Muscle layer of colon (tissue), 2 donors: Measurements from ENCODE around the gene ADGRL4.

Source experiments
- H3K27ac ChIP-seq: one replicate; pipeline ENCODE4 v1.7.0; 2013; ENCODE audit warnings: low read depth, mild to moderate bottlenecking, low read length, moderate library complexity
- H3K27me3 ChIP-seq, 2 donors: one replicate each; pipeline ENCODE4 v1.7.0; 2013; ENCODE audit warnings: low read length in 2 of 2, mild to moderate bottlenecking in 2 of 2; ENCODE audit not compliant: insufficient read depth in 2 of 2, control insufficient read depth in 1 of 2
- H3K36me3 ChIP-seq: one replicate; pipeline ENCODE4 v1.7.0; 2013; ENCODE audit warnings: mild to moderate bottlenecking, low read length; ENCODE audit not compliant: insufficient read depth
- H3K4me1 ChIP-seq: one replicate; pipeline ENCODE4 v1.7.0; 2013; ENCODE audit warnings: mild to moderate bottlenecking, low read length; ENCODE audit not compliant: insufficient read depth
- H3K4me3 ChIP-seq, 2 donors: one replicate each; pipeline ENCODE4 v1.7.0; 2013; ENCODE audit warnings: low read length in 2 of 2, low read depth in 1 of 2, mild to moderate bottlenecking in 1 of 2, moderate library complexity in 1 of 2
- H3K9ac ChIP-seq: one replicate; pipeline ENCODE4 v1.7.0; 2013; ENCODE audit warnings: low read length
- H3K9me3 ChIP-seq: one replicate; pipeline ENCODE4 v1.7.0; 2013; ENCODE audit warnings: mild to moderate bottlenecking, low read length
- donor health status: abdominal sarcoma.
- donor health status: Adenocarcinoma of cecum.

ADGRL4 gene

DNA sequence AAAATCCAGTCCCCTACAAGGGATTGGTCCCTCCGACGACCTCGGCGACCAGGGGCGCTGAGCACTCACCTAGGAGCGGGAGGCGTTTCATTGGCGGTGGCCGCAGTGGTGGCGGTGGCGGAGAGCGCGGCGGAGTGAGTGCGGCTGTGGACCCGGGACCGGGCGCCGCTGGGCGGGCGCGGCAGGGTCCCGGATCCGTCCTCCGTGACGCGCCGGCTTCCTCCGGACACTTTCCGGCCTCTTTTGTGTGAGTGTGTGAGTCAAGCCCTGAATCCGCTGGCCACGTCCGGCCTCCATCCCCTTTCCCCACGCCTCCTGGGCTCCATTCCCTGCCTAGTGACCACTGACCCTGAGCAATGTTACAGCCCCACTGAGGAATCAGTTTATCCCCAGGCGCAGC lies at the start of gene ADGRL4:
Gene ADGRL4 (minus strand): TSS at position 167 of the 400 bp plus-strand sequence. CDS start 76 bp downstream, at position 91.
- H3K27ac ChIP-seq: no peak within 1 kb of the TSS

DNA sequence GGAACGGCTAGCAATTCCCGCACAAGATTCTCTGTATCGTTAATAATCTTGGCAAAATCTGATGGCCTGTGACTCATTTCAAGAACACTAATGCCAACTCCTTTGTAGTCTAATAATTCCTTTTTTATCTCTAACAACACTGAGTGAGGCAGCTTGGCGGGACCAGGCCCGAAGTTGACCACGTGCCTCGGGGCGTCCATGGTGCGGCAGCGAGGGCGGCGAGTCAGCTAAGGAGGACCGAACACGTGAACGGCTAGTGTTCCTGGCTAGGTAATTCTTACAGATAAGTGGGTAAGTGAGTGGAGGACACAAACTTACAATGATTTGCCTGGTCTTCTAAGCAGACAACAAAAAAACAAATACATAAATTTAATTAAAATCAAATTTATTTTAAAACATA lies 49.3 kb upstream of the ADGRL4 start:
- Histone ChIP-seq H3K27me3 (no peaks in the 10 kb centered on the region), H3K9me3 (no peaks in the 10 kb centered on the region), H3K4me3 (no peak overlapping the region), H3K36me3 (no peaks in the 10 kb centered on the region), H3K9ac (no peak overlapping the region), H3K4me1 (no peaks in the 10 kb centered on the region), H3K27ac (no peak overlapping the region)

More for the DNA sequence above, at the start of gene ADGRL4:
- Histone ChIP-seq H3K27me3 (no peaks in the 10 kb centered on the region), H3K4me1 (no peaks in the 10 kb centered on the region), H3K36me3 (no peaks in the 10 kb centered on the region), H3K4me3 (no peak within 1 kb of the TSS), H3K9me3 (no peaks in the 10 kb centered on the region), H3K9ac (no peak within 1 kb of the TSS)

GRCh38 chr1:79052829-79053449 lies 46.4 kb upstream of the ADGRL4 start:
- Histone ChIP-seq H3K9ac (no peak overlapping the region), H3K4me3 (no peak overlapping the region), H3K27me3 (no peaks in the 10 kb centered on the region), H3K27ac (no peak overlapping the region), H3K4me1 (no peaks in the 10 kb centered on the region), H3K9me3 (no peaks in the 10 kb centered on the region), H3K36me3 (no peaks in the 10 kb centered on the region)

DNA sequence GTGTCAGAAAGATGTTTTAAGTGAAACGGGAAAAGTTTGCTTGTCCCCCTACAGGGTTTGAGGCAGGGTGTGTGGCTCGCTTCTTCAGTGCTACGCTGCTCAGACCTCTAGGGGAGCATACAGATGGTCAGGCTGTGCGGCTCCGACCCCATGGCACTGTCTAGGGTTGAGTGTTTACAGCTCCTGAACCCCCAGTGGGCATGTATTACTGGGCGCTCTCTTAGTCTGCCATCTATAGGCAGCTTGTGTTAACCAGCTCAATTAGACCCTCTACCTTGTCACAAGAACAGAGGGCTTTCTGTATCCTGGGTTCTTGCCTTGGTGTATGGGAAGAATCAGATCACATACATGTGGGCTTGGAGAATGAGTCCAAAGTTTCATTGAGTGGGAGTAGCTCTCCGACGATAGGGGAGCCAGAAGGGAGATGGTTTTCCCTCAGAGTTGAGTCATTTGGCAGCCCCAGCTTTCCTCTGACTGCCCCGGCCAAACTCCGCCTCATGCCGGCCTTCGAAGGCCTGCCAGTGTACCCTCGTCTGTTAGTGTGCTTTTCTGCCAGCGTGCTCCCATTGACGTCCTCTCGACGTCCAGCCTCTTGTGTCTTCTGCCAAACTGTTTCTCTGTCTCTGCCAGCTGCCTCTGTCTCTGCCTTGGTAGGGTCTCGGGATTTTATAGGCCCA lies 38.6 kb upstream of the ADGRL4 start:
- H3K9ac ChIP-seq: no peak overlapping the region
- H3K9me3 ChIP-seq: no peaks in the 10 kb centered on the region
- H3K4me1 ChIP-seq: no peaks in the 10 kb centered on the region
- no peaks in the 10 kb centered on the region for H3K27me3 ChIP-seq
- H3K4me3 ChIP-seq: no peak overlapping the region
- H3K27ac ChIP-seq: no peak overlapping the region
- no peaks in the 10 kb centered on the region for H3K36me3 ChIP-seq

GRCh38 chr1:79043506-79043905 lies 37.0 kb upstream of the ADGRL4 start:
- no peaks in the 10 kb centered on the region for H3K9me3 ChIP-seq
- no peak overlapping the region for H3K9ac ChIP-seq
- H3K36me3 ChIP-seq: no peaks in the 10 kb centered on the region
- H3K27me3 ChIP-seq: no peaks in the 10 kb centered on the region
- H3K4me1 ChIP-seq: no peaks in the 10 kb centered on the region
- no peak overlapping the region for H3K4me3 ChIP-seq
- H3K27ac ChIP-seq: no peak overlapping the region

DNA sequence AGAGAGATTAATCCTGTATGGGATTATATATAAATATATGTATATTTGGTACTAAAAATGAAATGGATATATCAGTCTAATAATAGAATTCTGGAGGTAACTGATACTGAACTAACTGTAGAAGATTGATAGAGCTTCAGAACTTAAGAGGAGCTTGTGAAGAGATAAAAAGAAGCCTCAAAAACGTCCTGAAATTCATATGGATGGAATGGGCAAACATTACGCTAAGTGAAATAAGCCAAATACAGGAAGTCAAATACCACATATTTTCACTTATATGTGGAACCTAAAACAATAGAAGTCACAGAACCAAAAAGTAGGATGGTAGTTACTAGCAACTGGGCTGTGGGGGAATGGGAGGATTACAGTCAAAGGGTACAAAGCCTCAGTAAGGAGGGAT lies 36.0 kb upstream of the ADGRL4 start:
- H3K36me3 ChIP-seq: no peaks in the 10 kb centered on the region
- H3K4me3 ChIP-seq: no peak overlapping the region
- H3K9ac ChIP-seq: no peak overlapping the region
- no peak overlapping the region for H3K27ac ChIP-seq
- H3K9me3 ChIP-seq: no peaks in the 10 kb centered on the region
- no peaks in the 10 kb centered on the region for H3K4me1 ChIP-seq
- H3K27me3 ChIP-seq: no peaks in the 10 kb centered on the region

DNA sequence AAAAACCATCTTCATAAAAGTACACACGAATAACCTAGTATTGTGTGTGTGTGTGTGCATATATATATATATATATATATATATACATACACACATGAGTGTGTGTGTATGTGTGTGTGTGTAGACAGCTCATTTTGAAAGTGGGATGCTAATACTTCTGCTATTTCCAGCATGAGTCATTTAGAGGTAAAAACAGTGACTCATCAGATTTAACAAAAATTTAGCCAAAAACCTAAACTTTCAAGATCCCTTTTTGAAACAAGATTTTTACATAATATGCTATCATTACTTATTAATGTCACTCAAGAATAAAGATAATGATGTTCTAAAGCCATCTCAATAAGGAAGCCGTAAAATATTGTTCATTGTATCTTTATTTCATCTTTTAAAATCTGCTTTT lies 35.6 kb upstream of the ADGRL4 start:
- Histone ChIP-seq H3K9ac (no peak overlapping the region), H3K27me3 (no peaks in the 10 kb centered on the region), H3K4me3 (no peak overlapping the region), H3K4me1 (no peaks in the 10 kb centered on the region), H3K36me3 (no peaks in the 10 kb centered on the region), H3K9me3 (no peaks in the 10 kb centered on the region), H3K27ac (no peak overlapping the region)

DNA sequence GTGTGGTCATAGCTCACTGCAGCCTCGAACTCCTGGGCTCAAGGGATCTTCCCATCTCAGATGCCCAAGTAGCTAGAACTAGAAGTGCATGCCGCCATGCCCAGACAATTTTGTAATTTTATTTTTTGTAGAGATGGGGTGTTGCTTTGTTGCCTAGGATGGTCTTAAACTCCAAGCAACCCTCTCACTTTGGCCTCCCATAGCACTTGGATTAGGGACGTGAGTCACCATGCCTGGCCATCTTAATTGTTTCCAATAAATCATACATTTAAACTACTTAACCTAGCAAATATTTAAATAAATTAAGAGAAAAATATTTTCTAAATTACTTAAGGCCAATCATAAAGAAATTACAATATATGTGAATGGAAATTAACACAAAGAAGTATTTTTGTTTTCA lies 35.1 kb upstream of the ADGRL4 start:
- Histone ChIP-seq H3K9ac (no peak overlapping the region), H3K27ac (no peak overlapping the region), H3K36me3 (no peaks in the 10 kb centered on the region), H3K4me3 (no peak overlapping the region), H3K27me3 (no peaks in the 10 kb centered on the region), H3K4me1 (no peaks in the 10 kb centered on the region), H3K9me3 (no peaks in the 10 kb centered on the region)

DNA sequence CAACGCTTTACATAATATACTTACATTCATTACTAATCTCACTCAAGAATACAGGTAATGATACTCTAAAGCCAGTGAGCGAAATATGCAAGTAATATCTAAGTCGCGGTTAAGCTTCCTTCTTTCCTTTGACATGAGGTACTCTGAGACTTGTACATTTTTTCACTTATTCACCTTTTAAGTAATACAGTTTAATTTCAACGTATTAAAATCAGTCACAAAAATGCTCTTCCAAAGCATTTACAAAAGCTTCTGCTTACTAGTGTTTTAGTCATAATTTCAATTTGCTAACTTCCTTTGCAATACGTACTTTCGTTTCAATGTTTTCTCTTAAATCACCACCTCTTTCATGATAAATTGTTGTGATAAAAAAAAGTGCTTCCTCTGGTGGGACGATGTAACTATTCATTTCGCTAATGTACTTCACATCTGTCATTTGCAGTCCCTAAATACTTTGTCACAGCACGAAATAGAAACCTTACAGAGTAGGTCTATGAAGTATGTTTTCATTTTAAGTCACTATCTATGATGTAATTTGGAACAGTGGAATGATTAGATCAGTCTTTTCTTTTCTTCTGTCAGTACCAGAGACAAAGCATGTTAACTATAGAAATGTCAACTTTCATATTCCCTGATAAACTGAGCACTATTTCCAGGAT lies 34.0 kb upstream of the ADGRL4 start:
- Histone ChIP-seq H3K27me3 (no peaks in the 10 kb centered on the region), H3K27ac (no peak overlapping the region), H3K4me3 (no peak overlapping the region), H3K9me3 (no peaks in the 10 kb centered on the region), H3K9ac (no peak overlapping the region), H3K4me1 (no peaks in the 10 kb centered on the region), H3K36me3 (no peaks in the 10 kb centered on the region)

DNA sequence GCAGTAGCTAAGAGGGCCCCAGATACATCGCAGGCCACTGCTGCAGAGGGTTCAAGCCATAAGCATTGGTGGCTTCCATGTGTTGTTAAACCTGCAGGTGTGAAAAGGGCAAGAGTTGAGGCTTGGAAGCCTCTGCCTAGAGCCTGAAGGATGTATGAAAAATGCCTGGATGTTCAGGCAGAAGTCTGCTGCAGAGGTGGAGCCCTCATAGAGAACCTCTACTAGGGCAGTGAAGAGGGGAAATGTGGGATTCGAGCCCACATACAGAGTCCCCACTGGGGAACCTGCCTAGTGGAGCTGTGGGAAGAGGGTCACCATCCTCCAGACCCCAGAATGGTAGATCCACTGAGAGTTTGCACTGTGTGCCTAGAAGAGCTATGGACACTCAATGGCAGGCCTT lies 30.6 kb upstream of the ADGRL4 start:
- no peaks in the 10 kb centered on the region for H3K9me3 ChIP-seq
- no peaks in the 10 kb centered on the region for H3K27me3 ChIP-seq
- no peak overlapping the region for H3K9ac ChIP-seq
- no peak overlapping the region for H3K27ac ChIP-seq
- H3K36me3 ChIP-seq: no peaks in the 10 kb centered on the region
- no peak overlapping the region for H3K4me3 ChIP-seq
- no peaks in the 10 kb centered on the region for H3K4me1 ChIP-seq

DNA sequence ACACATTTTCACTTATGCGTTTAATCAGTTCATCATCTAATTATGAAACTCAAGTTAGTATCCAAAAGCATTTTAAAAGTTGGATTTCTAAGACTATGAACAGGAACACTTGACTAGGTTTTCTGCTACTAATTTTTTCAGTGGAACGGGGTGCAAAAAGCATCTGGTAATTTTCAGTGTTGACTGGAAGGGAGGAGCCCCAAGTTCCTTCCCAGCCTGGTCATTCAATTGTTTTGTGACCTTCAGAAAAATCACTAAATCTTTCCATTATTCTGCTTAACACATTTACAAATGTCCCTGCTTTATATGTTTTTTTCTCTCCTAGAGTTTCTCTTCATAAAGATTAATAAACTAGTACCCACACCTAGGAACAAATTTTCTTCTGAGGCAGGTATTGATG lies 6.0 kb upstream of the ADGRL4 start:
- H3K4me3 ChIP-seq: no peak overlapping the region
- H3K4me1 ChIP-seq: no peaks in the 10 kb centered on the region
- H3K27ac ChIP-seq: no peak overlapping the region
- no peaks in the 10 kb centered on the region for H3K27me3 ChIP-seq
- H3K9me3 ChIP-seq: no peaks in the 10 kb centered on the region
- no peaks in the 10 kb centered on the region for H3K36me3 ChIP-seq
- no peak overlapping the region for H3K9ac ChIP-seq
